Measurements from ENCODE around the gene RBM20.
A peak's percentile ranks its signal among the peaks of the same experiment; 100 is the strongest.

The RBM20 gene

DNA sequence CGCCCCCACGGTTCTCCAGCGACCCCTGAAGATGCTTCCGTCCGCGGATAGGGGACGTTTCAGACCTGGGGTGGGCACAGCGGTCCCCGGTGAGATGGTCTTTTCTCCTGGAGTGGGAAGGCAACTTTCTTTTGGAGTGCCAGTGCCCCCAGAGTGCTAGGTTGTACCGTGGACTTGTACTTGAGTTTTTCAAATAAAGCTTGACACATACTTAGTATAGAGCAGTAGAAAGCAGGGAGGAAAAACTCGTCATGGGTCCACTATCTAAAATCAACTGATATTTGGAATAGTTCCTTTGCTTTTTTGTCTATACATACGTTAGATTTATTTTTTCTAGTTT, 28.4 kb downstream of the RBM20 start:
- no peak for DNase-seq (ENCODE audit: low spot score)

DNA sequence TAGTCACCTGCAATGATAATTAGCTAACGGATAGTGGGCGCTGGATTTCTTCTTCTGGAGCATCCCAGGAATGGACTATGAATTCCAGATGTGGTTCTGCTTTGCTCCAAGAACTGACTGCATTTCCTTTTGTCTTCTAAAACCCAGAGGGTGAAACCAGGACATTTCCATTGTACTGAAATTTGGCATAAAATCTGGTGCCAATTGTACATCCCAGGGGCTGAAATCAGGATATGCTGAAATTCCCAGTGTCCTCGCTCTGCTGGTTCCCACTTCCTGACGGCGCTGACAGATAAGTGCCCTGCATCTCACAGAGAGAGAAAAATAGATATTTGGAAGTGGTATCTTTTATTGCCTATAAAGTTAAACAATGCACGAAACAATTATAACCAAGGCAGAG, 31.9 kb downstream of the RBM20 start:
- no peak for DNase-seq (ENCODE audit: low spot score)

DNA sequence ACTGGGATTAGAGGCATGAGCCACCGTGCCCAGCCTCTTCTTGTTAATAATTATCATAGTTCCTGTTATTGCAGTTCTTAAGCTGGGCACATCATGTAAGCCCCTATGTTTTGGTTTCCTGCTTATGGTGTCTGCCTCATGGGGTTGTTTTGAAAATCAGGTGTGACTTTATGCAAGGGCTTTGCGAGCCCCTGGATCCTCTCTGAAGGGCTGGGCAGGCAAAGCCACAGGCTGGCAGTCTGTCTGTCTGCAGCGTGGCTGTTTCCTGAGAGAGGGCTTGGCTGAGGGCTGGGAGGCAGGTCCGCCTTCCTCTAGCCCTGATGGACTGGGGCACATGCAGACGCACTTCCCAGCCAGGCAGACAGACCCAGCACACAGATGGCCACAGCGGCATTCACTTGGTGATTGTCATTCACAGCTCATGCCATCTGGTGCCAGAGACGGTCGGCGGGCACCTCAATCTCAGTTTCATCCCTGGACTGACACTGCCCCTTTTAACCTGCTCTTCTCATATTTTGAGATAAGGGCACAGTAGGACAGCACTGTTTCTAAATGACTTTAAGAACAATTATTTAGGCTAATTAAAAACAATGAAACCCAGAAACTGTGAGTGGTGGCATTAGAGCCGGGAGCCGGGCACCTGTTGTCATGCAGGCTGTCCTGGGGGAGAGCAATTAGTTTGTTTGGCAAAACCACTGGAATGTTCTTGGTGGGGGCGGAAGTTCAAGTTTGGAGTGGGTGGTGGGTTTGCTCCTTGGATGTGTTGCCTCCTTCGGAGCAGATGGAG, 35.5 kb downstream of the RBM20 start:
- DNase-seq (ENCODE audit: low spot score) = no peak

DNA sequence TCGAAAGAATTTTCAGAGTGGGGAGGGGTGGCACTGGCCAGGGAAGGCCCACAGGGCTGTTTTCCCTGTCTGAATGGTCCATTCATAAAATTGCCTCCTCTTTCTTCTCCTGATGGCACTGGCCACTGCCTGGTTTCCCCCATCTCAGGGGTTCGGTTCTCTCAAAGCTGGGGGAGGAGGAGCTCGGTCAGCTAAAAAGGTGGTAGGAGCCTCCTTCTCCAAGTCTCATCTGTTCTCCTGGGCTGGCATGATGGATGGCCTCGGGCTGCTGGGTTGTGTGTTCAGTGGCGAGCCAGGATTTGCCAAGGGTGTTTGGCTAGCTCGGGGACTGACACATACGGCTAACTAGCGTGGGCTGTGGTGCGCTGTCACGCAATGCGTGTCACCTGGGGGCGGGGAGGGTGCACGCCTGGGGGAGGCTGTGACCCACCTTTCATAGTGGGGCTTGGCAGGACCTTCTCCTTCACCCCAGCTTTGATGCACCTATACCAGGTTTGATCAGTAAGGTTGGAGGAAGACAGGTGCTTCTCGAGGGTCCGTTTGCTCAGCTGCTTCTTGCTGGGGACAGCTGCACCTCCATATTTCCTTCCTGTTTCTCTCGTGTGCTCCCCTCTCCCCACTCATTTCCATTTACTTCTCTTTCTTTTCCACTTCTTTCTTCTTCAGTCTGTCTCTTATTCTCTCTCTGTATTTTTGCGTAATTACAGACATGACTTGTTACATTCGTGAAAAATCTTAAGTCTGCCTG, 36.3 kb downstream of the RBM20 start:
- no peak for DNase-seq (ENCODE audit: low spot score)

DNA sequence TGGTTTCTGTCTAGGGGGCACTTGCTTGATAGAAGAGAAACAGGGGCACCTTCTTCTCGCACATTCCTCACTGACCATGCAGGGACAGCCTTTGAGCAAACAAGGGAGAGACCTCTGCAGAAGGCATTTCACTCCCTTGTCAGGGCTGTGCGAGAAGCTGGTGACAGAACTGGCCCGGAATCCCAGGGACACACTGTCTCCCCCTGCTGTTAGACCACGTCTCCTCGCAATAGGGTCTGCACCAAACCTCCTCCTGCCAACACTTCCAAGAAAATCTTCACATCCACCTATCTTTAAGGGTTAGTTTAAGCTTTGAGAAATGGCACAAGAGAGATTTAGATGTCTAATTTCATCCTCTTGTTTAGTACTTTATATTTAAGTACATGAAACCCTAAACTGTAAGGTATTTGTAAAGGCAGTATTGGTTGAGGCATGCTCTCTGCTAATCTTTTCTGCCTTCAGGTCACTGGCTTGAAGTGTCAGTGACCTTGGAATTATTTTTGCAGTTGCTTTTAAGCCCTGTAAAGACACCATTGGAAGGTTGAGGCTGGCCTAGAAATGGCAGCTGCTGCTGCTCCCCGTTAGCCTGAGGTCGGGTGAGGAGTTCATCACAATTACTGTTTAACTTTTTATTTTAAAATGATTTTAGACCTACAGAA, 37.0 kb downstream of the RBM20 start:
- DNase-seq (ENCODE audit: low spot score) = peak; percentile 60

DNA sequence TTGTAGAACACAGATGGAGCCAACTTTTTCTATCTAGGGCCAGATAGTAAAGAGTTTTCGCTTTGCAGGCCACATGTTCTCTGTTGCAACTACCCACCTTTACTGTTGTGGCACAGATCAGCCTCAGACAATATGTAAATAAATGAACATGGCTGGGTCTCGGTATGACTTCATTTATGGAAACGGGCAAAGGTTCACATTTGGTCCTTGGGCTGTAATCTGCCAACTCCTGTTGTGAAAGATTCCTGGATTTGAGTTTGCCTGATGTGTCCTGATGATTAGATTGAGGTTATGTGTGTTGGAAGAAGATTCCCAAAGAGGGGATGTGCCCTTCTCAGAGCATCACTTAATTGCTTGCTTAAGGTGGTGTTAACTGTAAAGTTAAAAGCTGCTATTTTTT, 38.2 kb downstream of the RBM20 start:
- DNase-seq (ENCODE audit: low spot score) = no peak

DNA sequence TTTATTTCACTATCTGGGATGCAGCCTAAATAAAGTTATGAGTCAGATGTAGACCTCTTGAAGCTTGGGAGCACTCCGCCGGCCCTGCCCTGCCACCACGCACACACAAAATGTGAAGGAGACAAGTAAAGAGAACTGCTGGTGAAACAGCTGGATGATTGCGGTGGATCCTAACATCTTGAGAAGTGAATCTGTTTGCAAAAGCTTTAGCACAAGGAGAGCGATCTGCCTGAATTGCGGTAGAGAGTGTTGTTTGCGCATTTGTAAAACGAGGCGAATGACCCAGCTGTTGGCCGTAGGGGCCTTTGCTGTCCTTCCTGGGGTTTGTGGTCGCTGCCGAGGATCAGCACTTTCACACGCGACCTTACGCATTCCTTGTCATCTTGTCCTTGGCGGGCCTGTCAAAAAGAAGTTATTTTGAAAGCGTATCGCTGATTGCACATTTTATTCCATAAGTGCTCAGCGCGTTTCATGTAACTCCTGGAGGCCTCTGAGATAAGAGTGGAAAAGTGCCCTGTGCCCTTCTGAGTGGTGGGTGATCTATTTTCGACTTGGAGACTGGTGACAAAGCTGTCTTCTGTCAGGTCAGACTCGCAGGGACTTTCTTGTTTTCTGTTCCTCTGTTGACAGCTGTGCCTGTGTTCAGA, 40.8 kb downstream of the RBM20 start:
- DNase-seq (ENCODE audit: low spot score) = no peak

DNA sequence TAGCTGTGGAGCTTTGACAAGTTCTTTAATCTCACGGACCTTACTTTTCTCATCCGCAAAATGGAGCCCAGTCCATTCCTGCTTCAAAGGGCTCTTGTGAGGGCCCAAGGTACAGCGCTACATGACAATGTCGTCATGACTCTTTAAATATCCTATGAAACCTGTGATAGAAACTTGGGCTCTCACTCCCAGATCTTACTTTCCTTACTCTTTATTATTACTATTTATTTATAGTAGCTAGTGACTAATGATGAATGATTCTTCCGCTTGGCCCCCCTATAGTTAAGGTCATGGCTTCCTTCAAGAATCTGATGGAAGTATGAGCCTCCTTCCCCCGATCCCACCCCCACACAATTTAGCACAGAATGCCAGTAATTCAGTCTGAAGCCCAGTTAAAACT, 41.9 kb downstream of the RBM20 start:
- DNase-seq (ENCODE audit: low spot score) = no peak

DNA sequence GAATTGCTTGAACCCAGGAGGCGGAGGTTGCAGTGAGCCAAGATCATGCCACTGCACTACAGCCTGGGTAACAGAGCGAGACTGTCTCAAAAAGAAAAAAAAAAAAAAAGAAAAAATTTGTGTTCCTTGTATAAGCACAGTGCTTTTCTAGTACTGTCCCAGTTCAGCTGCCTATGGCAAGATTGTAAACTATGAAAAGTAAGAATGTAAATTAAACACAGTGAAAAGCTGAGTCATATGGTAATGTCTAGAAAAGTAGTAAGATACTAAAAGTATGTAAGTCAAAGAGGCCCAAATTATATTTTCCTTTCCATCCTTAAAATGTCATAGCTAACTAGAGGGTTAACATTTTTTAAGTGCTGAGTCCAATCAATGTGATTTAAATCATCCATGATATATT, 42.8 kb downstream of the RBM20 start:
- no peak for DNase-seq (ENCODE audit: low spot score)

DNA sequence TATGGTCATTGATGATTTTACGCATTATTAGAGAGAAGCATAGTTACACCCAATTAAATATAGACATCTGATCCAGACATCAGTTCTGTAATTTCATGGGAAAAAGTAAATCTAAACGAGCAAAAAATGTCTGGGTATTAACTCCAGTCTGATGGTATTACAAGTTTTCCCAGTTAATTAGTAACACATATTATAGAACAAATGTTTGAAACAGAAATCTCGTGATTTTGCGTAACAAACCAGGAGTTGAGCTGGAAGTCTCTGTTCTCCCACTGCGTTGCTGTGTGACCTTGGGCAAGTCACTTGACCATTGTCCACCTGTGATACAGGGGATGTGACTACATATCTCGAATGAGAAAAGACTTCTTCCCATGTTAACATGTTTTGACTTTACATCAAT, 43.3 kb downstream of the RBM20 start:
- DNase-seq (ENCODE audit: low spot score) = no peak

DNA sequence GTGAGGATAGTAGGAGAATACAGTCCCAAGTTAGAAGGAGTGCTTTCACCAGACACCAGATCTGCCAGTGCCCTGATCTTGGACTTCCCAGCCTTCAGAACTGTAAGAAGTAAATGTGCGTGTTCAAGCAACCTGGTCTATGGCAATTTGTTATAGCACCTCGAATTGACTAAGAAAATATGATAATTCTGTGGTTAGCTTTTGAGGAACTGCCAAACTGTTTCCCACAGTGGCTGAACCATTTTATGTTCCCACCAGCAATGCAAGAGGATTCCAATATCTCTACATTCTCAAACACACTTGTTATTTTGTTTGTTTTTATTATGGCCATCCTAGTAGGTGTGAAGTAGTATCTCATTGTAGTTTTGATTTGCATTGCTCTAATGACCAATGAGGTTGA, 47.0 kb downstream of the RBM20 start:
- no peak for DNase-seq (ENCODE audit: low spot score)

DNA sequence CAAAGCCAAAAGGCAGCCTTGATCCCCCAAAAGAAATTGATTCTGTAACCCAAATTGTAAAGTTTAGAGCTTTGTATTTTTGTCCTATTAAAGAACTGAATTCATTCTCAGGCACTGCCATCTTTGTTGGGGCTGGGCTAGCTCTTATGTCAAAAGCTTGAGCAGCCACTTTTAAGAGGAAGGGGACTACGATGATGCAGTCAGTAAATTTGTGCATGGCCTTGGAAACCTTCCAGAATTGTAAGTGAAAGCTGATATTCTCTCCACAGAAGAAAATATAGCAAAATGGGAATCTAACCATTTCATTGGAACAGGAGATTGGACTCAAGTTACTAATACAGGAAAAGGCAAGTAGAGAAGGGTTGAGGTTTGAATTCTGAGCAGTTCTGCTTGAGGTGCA, 50.1 kb downstream of the RBM20 start:
- no peak for DNase-seq (ENCODE audit: low spot score)

DNA sequence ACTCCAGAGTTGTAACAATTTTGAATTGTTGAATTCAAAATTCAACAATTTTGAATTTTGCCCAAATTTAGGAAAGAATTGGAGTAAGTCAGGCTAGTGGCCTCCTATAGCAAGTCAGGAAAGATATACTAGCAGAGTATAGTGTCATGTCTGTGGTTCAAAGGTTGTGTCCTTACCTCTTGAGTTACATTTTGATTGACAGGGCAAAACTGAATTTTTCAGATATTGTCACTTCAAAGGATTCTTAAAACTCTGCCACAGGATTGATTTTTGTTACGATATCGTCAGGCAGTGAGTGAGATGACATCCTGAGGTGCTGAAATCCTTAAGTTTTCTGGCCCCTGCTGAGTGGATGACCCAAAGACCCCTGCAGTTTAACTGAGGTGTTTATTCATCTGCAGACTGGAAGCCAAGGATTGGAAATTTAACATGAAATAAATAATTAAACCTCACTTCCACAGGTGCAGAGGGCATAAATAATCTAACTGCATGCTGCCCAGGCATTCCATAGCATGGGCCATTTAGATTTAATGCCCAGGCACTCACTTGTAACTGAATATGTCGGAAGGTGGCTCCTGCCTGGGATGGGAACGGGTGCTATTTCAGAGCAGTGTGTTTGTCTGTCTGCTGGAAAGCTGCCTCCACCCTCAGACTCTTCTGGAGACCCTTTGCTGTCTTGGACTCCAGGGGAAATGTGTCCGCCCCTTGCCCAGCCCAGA, 50.8 kb downstream of the RBM20 start:
- no peak for DNase-seq (ENCODE audit: low spot score)

DNA sequence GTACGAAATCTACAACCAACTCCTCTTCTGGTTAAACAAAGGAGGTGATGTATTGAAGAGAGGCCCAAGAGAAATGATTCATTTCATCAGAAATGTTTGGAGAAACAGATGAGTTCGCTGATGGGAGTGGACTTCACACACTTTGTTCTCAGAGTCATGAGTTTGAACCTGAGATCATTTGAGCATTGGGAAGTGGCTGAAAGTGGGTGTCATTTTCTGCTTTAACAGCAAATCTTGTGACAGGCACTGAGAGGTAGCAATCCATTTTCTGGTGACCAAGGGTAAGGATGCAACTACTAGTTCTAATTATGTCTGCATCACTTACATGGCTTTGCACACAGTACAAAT, 51.4 kb downstream of the RBM20 start:
- DNase-seq (ENCODE audit: low spot score) = no peak

DNA sequence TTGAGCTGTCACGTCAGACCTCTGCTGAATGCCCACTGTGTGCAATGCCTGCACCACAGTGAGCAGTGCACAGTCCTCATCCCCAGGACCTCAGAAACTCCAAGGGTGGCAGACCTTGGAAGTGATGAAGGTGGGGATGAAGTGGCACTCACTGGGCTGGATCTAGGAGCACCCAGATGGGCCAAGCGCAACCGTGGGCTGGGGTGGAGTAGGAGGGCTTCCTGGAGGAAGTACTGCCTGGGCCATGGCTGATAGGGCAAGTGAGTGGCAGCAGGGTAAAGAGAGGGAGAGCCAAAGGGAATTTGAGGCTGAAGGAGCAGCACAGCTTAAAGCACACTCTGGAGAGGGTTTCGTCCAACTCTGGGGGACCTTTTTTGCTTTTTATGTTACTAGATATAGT, 52.3 kb downstream of the RBM20 start:
- DNase-seq (ENCODE audit: low spot score) = no peak

DNA sequence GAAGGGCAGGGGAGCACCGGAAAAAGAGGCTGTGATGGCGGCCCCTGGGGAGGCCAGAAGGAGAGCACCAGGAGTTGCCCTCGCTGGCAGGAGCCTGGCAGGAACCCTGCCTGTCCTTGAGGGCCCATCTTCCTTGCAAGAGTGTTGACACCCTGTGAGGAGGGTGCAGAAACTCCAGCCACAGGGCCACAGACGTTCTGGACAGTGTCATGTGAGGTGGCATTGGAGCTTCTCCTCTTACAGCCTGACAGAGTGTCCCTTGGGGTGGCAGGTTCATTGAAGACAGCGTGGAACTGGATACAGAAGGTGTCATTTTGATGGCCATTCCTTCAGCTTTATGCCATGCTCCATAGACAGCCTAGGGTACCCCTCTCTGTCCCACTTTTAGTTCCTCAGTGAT, 54.2 kb downstream of the RBM20 start:
- no peak for DNase-seq (ENCODE audit: low spot score)

DNA sequence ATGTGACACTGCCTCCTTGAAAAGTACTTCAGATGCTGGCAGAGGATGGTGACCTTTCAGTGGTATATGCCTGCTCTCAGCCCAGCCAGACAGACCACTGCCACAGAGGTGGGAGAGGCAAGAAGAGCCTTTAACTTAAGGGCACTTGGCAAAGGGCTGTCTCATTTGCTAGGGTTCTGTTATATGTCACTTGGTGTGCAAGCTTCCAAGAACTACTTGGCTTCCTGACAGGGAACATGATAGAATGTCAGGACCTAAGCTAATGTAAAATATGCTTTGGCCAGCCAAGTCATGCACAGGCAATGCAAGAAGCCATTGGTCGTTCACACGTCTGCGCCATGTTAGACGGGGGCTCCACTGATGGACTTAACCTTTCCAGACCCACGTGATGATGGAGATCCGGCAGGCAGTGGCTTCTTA, 54.7 kb downstream of the RBM20 start:
- DNase-seq (ENCODE audit: low spot score) = no peak

DNA sequence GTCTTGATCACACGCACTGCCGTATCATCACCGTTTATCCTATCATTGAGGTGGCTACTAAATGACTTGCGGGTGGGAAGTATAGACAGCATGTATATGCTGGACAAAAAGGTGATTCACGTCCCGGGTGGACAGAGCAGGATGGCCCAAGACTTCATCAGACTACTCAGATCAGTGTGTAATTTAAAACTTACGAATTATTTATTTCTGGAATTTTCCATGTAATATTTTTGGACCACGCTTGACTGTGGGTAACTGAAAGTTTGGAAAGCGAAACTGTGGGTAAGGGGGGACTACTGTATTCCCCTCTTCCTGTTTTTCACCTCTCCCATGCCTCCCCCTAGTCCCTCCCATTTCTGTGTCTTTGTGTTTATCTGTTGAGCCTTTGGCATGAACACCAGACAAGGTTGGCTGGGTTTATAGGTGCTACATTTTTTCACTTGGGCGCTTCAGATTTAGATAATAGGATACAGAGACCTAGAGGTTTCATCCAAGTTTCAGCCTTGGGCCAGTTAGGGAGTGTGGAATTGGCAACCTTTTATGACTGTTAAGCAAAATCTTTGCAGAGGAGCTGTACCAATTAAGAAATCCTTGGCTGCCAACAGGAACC, 55.8 kb downstream of the RBM20 start:
- DNase-seq (ENCODE audit: low spot score) = no peak

DNA sequence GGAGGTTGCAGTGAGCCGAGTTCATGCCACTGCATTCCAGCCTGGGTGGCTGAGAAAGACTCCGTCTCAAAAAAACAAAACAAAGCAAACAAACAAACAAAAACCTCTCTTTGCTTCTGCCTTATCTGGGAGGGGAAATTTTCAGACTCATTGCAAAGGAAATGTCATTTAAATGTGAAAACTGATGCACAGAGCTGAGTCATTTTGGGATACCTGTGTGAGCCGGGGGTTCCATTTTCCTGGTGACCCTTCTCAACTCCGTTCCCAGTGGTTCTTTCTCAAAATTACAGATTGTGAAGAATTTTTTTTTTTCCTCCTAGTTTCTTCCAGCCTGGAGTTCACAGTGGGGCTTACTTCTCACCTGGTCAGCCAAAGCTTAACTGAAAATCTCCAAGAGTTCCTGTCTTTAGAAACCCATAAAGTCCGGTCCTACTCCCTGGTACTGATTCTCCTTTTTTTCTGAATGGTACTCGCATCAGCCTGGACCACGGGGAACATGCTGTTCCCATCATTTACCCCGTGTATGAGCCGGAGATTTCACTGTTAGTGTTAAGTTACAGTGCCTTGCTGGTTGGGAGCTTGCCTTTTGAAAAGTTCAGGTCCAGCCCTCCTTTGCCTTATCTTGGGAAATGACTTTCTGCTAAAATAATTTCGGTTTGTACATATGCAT, 56.9 kb downstream of the RBM20 start:
- DNase-seq (ENCODE audit: low spot score) = no peak

DNA sequence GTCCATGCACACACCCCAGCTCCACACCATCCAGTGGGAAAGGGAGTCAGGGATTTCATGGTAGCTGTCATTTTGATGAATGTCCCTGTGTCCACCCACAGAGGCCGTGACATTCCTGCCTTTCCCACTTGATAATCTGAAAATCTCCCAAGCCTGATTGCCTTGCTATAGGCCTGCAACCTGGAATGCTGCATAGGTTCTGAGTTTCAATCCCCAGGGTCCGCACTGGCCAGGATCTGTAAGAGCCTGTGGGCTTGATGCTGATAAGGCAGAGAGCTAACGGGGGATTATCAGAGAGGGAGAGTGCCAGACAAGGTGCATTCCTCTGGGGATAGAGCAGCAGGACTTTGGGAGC, 57.5 kb downstream of the RBM20 start:
- DNase-seq (ENCODE audit: low spot score) = peak; percentile 67

DNA sequence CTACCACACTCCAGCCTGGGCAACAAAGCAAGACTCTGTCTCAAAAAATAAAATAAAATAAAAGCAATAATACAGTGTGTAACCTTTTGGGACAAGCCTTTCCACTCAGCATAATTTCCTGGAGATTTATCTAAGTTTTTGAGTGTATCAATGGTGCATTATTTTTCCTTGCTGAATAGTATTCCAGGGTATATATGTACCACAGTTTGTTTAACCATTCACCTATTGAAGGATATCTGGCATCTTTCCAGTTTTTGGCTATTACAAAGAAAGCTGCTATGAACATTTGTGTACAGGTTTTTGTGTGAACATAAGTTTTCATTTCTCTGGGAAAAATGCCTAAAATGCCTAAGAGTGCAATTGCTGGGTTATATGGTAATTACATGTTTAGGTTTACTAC, 59.9 kb downstream of the RBM20 start:
- no peak for DNase-seq (ENCODE audit: low spot score)

Data from SK-N-DZ (cell line).